Posterior cingulate gyrus (tissue), 11 donors: ENCODE results near the gene MRPL4.

ENCODE experiments used
- DNase-seq, 10 donors: peaks; one replicate each; pipeline versions ENCODE4 v3.0.0 to v3.0.0-alpha.2; 2020 to 2021; ENCODE audit warnings: mixed read lengths in 3 of 10
- intact Hi-C: fragments of 100-400 bp; cut with DNase I; formaldehyde crosslinking; loops from one replicate; pipeline ENCODE4 v1.15.1; 2023

The MRPL4 gene

DNA sequence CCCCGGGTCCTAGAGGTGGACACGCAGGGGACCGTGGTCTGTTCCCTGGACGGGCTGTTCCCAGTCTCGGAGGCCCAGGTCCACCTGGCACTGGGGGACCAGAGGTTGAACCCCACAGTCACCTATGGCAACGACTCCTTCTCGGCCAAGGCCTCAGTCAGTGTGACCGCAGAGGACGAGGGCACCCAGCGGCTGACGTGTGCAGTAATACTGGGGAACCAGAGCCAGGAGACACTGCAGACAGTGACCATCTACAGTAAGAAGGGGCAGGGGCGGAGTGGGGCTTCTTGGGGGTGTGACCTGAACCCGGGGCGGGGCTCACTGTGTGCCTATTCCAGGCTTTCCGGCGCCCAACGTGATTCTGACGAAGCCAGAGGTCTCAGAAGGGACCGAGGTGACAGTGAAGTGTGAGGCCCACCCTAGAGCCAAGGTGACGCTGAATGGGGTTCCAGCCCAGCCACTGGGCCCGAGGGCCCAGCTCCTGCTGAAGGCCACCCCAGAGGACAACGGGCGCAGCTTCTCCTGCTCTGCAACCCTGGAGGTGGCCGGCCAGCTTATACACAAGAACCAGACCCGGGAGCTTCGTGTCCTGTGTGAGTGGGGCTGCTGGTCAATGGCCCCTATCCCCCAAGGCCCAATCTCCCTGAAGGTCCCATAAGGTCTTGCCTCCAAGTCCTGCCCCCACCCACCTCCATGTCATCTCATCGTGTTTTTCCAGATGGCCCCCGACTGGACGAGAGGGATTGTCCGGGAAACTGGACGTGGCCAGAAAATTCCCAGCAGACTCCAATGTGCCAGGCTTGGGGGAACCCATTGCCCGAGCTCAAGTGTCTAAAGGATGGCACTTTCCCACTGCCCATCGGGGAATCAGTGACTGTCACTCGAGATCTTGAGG, 32.3 kb downstream of the MRPL4 start:
- no peak for DNase-seq
- intact Hi-C loops: no loop called here

DNA sequence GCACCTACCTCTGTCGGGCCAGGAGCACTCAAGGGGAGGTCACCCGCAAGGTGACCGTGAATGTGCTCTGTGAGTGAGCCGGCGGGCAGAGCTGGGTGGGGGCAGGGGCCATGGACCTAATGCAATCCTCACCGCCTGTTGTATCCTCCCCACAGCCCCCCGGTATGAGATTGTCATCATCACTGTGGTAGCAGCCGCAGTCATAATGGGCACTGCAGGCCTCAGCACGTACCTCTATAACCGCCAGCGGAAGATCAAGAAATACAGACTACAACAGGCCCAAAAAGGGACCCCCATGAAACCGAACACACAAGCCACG, 32.9 kb downstream of the MRPL4 start:
- no peak for DNase-seq
- intact Hi-C loops: no loop called here

DNA sequence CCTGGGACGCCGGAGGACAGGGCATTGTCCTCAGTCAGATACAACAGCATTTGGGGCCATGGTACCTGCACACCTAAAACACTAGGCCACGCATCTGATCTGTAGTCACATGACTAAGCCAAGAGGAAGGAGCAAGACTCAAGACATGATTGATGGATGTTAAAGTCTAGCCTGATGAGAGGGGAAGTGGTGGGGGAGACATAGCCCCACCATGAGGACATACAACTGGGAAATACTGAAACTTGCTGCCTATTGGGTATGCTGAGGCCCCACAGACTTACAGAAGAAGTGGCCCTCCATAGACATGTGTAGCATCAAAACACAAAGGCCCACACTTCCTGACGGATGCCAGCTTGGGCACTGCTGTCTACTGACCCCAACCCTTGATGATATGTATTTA, 33.4 kb downstream of the MRPL4 start:
- DNase-seq: no peak
- intact Hi-C loops: no loop called here

DNA sequence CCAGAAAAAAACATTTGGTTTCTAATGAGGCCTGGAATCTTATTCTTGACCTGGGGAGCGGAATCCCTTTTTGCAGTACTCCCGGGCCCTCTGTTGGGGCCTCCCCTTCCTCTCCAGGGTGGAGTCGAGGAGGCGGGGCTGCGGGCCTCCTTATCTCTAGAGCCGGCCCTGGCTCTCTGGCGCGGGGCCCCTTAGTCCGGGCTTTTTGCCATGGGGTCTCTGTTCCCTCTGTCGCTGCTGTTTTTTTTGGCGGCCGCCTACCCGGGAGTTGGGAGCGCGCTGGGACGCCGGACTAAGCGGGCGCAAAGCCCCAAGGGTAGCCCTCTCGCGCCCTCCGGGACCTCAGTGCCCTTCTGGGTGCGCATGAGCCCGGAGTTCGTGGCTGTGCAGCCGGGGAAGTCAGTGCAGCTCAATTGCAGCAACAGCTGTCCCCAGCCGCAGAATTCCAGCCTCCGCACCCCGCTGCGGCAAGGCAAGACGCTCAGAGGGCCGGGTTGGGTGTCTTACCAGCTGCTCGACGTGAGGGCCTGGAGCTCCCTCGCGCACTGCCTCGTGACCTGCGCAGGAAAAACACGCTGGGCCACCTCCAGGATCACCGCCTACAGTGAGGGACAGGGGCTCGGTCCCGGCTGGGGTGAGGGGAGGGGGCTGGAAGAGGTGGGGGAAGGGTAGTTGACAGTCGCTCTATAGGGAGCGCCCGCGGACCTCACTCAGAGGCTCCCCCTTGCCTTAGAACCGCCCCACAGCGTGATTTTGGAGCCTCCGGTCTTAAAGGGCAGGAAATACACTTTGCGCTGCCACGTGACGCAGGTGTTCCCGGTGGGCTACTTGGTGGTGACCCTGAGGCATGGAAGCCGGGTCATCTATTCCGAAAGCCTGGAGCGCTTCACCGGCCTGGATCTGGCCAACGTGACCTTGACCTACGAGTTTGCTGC, 35.1 kb downstream of the MRPL4 start, which contains the start of gene ICAM4:
ICAM4 (plus strand) TSS at position 153 of the 935 bp plus-strand sequence; CDS start at position 211, 58 bp downstream.
- no peak for DNase-seq
- intact Hi-C loops: no loop called here

DNA sequence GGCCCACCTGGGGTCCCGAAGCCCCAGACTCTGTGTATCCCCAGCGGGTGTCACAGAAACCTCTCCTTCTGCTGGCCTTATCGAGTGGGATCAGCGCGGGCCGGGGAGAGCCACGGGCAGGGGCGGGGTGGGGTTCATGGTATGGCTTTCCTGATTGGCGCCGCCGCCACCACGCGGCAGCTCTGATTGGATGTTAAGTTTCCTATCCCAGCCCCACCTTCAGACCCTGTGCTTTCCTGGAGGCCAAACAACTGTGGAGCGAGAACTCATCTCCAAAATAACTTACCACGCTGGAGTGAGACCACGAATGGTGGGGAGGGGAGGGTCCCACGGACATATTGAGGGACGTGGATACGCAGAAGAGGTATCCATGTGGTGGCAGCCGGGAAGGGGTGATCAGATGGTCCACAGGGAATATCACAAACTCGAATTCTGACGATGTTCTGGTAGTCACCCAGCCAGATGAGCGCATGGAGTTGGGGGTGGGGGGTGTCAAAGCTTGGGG, 36.7 kb downstream of the MRPL4 start:
- intact Hi-C loops: no loop called here
- peak in 6 of 10 donors; percentile 50 to 94 (median 64) for DNase-seq

DNA sequence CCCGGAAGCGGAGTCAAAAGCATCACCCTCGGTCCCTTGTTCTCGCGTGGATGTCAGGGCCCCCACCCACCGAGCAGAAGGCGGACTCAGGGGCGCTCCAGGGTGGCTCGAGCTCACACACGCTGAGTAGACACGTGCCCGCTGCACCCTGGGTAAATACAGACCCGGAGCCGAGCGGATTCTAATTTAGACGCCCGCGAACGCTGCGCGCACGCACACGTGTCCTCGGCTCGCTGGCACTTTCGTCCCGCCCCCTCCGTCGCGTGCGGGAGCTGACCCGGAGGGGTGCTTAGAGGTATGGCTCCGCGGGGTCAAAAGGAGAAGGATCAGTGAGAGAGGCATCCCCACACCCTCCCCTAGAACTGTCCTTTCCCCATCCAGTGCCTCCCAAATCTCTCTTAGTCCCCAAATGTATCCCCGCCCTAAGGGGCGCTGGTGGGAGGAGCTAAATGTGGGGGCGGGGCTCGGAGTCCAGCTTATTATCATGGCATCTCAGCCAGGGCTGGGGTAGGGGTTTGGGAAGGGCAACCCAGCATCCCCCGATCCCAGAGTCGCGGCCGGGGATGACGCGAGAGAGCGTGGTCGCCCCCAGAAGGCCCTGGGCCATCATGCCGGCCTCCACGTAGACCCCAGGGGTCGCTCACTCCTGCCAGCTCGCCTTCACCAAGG, 37.3 kb downstream of the MRPL4 start:
- DNase-seq: peak in 6 of 10 donors; percentile 46 to 91 (median 66)
- intact Hi-C loops: no loop called here

DNA sequence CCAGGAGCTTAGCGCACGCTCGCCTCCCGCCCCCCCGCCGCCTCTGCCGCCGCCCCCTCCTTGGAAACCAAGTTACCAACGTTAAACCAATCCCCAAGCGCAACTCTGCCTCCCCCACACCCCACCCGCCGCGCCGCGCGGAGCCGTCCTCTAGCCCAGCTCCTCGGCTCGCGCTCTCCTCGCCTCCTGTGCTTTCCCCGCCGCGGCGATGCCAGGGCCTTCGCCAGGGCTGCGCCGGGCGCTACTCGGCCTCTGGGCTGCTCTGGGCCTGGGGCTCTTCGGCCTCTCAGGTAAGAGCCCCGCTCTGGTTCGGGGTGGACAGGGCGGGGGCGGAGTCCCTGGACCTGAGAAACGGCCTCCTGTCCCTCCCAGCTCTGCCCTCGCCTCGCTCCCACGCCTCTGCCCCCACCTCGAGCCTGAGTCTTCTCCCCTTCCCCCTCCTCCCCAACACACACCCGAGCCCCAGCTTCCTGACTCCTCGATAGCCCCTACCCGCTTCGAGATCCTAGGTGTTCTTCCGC, 37.9 kb downstream of the MRPL4 start, which contains the start of gene ICAM5:
ICAM5 (plus strand) TSS at position 117 of the 521 bp plus-strand sequence; CDS start at position 209, 92 bp downstream.
- DNase-seq: peak in 8 of 10 donors; percentile 42 to 95 (median 66)
- intact Hi-C loops: no loop called here

DNA sequence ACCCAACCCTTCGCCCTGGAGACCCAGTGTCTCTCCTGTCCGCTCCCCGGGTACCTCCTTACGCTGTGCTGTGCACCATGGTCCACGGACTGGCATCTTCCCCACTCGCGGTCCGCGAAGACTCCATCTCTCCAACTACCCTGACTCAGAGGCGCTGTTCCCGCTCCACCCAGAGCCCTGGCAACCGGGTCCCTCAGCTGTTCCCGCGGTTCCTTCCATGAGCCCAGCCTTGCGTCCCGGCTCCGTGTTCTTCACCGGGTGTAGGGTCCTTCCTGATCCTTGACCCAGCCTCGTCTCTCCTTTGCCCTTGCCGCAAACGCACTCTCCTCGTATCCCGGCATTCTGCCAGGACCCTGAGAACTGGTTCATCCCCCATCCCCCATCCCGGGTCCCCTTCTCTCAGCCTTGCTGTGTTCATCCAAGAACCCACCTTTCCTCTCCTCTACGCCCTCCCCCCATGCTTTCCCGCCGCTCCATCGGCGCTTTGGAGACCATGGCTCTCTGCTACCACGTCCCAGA, 38.4 kb downstream of the MRPL4 start:
- DNase-seq: peak in 3 of 10 donors; percentile 22 to 87 (median 80)
- intact Hi-C loops: no loop called here

DNA sequence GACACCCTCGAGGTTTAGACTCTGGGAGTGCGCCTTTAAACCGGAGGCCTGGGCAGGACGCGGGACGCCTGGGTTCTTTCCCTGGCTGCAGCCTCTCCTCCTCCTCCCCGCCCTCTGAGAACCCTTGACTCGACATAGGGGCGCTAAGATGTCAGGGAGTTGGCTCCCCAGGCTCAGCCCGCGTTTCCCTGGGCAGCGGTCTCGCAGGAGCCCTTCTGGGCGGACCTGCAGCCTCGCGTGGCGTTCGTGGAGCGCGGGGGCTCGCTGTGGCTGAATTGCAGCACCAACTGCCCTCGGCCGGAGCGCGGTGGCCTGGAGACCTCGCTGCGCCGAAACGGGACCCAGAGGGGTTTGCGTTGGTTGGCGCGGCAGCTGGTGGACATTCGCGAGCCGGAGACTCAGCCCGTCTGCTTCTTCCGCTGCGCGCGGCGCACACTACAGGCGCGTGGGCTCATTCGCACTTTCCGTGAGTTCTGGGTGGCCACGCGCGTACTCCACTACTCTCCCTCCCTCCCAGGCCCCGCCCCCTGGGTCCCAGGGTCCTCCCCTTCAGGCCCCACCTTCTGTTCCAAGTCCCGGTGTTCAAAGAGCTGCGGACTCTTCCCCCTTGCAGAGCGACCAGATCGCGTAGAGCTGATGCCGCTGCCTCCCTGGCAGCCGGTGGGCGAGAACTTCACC, 39.0 kb downstream of the MRPL4 start:
- DNase-seq: peak in 6 of 10 donors; percentile 53 to 94 (median 75)
- intact Hi-C loops: no loop called here

DNA sequence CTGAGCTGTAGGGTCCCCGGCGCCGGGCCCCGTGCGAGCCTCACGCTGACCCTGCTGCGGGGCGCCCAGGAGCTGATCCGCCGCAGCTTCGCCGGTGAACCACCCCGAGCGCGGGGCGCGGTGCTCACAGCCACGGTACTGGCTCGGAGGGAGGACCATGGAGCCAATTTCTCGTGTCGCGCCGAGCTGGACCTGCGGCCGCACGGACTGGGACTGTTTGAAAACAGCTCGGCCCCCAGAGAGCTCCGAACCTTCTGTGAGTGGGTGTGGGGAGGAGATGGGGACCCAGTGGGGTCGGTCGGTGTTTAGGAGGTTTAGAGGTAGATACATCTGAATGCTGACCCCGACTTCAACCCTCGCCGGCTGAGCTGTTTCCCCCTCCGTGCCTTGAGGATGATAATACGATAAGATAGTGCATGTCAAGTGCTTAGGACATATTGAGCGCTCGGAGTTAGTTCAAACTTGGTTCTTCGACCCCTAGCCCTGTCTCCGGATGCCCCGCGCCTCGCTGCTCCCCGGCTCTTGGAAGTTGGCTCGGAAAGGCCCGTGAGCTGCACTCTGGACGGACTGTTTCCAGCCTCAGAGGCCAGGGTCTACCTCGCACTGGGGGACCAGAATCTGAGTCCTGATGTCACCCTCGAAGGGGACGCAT, 39.7 kb downstream of the MRPL4 start:
- intact Hi-C loops: no loop called here
- DNase-seq: no peak

DNA sequence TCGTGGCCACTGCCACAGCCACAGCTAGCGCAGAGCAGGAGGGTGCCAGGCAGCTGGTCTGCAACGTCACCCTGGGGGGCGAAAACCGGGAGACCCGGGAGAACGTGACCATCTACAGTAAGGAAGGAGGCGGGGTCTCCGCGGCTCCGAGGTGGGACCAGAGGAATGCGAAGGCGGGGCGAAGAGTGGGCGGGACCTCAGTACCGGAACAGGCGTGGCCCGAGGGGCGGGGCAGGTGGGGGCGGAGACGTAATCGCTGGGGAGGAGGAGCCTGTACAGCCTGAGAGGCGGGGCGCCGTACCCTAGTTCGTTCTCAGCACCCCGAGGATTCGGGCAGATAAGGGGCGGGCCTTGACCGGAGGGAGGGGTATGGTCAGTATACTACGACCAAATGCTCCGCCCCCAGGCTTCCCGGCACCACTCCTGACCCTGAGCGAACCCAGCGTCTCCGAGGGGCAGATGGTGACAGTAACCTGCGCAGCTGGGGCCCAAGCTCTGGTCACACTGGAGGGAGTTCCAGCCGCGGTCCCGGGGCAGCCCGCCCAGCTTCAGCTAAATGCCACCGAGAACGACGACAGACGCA, 40.3 kb downstream of the MRPL4 start:
- intact Hi-C loops: no loop called here
- DNase-seq: peak in 8 of 10 donors; percentile 43 to 95 (median 65)

DNA sequence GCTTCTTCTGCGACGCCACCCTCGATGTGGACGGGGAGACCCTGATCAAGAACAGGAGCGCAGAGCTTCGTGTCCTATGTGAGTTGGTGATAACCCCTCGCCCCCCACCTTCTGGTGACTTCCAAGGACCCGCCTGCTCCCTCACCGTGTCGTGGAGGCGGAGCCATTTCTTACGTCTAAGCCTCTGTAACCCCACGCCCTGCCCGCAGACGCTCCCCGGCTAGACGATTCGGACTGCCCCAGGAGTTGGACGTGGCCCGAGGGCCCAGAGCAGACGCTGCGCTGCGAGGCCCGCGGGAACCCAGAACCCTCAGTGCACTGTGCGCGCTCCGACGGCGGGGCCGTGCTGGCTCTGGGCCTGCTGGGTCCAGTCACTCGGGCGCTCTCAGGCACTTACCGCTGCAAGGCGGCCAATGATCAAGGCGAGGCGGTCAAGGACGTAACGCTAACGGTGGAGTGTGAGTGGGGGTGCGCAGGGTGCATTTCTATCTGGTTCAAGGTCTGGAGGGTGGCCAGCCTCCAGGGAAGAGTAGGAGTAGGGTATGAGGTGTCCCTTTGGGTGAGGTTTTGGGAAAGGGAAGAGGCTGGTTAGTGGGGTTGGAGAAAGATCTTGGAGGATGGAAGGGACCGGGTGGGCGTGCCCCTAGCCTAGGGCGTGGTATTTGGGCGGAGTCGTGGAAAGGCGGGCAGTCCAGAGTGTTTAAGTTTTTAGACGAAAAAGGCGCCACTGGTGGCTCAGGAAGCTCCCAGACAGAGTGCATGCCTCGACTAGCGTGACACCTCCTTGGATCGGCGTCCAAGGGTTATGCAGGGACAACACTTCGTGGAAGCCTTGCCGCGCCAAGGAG, 41.0 kb downstream of the MRPL4 start:
- intact Hi-C loops: no loop called here
- DNase-seq: peak in 1 of 10 donors; percentile 62

DNA sequence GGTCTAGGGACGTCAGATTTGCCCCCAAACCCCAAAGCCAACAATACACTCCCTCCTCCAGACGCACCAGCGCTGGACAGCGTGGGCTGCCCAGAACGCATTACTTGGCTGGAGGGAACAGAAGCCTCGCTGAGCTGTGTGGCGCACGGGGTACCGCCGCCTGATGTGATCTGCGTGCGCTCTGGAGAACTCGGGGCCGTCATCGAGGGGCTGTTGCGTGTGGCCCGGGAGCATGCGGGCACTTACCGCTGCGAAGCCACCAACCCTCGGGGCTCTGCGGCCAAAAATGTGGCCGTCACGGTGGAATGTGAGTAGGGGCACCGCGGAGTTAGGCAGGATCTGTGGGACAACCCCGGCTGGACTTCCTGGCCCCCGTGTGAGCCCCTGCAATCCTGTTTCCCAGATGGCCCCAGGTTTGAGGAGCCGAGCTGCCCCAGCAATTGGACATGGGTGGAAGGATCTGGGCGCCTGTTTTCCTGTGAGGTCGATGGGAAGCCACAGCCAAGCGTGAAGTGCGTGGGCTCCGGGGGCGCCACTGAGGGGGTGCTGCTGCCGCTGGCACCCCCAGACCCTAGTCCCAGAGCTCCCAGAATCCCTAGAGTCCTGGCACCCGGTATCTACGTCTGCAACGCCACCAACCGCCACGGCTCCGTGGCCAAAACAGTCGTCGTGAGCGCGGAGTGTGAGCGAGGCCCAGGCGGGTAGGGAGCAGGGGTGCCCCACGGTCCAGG, 41.8 kb downstream of the MRPL4 start:
- DNase-seq: peak in 1 of 10 donors; percentile 68
- intact Hi-C loops: no loop called here

DNA sequence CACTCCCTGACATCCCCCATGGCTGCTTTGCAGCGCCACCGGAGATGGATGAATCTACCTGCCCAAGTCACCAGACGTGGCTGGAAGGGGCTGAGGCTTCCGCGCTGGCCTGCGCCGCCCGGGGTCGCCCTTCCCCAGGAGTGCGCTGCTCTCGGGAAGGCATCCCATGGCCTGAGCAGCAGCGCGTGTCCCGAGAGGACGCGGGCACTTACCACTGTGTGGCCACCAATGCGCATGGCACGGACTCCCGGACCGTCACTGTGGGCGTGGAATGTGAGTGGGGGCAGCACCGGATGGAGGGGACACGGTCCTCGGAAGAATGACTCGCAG, 42.3 kb downstream of the MRPL4 start:
- no peak for DNase-seq
- intact Hi-C loops: no loop called here

DNA sequence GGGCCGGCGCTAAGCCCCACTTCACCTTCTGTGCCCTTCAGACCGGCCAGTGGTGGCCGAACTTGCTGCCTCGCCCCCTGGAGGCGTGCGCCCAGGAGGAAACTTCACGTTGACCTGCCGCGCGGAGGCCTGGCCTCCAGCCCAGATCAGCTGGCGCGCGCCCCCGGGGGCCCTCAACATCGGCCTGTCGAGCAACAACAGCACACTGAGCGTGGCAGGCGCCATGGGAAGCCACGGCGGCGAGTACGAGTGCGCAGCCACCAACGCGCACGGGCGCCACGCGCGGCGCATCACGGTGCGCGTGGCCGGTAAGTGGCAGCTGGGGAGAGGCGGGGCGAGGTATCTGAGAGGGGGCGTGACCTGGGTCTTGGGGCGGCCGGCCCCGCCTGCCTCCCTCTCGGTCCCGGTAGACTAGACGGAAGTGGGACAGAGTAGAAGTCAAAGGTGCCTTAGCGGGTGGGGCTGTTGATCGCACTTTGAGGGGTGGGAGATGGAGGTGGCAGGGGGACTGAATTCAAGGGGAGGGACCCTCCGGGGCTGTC, 43.4 kb downstream of the MRPL4 start:
- intact Hi-C loops: no loop called here
- peak in 1 of 10 donors; percentile 84 for DNase-seq

DNA sequence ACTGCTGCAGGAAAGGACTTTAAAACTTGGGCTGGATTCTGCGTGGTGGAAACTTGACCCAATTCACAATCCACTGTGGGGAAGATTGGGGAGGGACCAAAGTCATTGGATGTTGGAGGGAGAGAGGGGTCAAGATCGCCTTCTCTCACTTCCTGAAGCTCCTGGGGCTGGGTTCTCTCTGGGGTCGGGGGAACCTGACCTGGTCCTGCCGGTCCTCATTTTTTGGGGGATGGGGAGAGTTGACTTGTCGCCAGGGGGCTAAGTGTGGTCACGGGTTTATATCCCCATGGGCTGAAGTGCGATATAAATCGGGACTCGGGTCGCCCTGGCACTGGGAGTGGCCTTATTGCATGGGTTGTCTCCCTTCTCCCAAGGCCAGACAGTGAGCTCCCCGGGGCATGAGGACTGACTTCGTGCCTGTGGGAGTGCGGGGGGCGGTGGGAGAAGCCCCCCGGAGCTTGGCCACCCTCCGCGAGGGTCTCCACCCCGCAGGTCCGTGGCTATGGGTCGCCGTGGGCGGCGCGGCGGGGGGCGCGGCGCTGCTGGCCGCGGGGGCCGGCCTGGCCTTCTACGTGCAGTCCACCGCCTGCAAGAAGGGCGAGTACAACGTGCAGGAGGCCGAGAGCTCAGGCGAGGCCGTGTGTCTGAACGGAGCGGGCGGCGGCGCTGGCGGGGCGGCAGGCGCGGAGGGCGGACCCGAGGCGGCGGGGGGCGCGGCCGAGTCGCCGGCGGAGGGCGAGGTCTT, 44.0 kb downstream of the MRPL4 start:
- intact Hi-C loops: no loop called here
- DNase-seq: no peak
